Suprapubic skin (tissue), 4 donors: Measurements from ENCODE around the gene ETV3L. TPM values are rescaled to one million over a fixed set of nuclear protein-coding genes. Genes with fewer than 3 reads are reported as not detected.

ENCODE experiments used
- DNase-seq, 2 donors: peaks; one replicate each; pipeline ENCODE4 v3.0.0-alpha.2; 2019; ENCODE audit warnings: low spot score in 2 of 2
- H3K27ac ChIP-seq: fragments of 200-600 bp; sonication (generic); one replicate; pipeline ENCODE4 v1.5.1; 2019
- H3K27me3 ChIP-seq: fragments of 200-600 bp; sonication (generic); one replicate; pipeline ENCODE4 v1.5.1; 2019
- H3K36me3 ChIP-seq: fragments of 200-600 bp; sonication (generic); one replicate; pipeline ENCODE4 v1.5.1; 2019
- H3K4me1 ChIP-seq: fragments of 200-600 bp; sonication (generic); one replicate; pipeline ENCODE4 v1.5.1; 2019
- H3K4me3 ChIP-seq: fragments of 200-600 bp; sonication (generic); one replicate; pipeline ENCODE4 v1.5.1; 2019; ENCODE audit warnings: mild to moderate bottlenecking
- H3K9me3 ChIP-seq: fragments of 200-600 bp; sonication (generic); one replicate; pipeline ENCODE4 v1.5.1; 2019
- EP300 ChIP-seq: sonication (generic); formaldehyde crosslinking; IDR thresholded peaks from one replicate; pipeline ENCODE4 v1.6.1; 2017; ENCODE audit warnings: antibody characterized with exemption
- POLR2A ChIP-seq, 2 donors: fragments of 450-650 bp; IDR thresholded peaks; one replicate each; pipeline ENCODE4 v1.6.1; 2017; ENCODE audit warnings: antibody characterized with exemption in 2 of 2, mild to moderate bottlenecking in 2 of 2, moderate library complexity in 2 of 2
- POLR2AphosphoS5 ChIP-seq, 3 donors: sonication (generic); formaldehyde crosslinking; IDR thresholded peaks; one replicate each; pipeline ENCODE4 v1.6.1; 2017; ENCODE audit warnings: antibody characterized with exemption in 3 of 3
- WGBS: methylation state at CpG from one replicate; pipeline ENCODE4 v1.1.5; 2018; 5-methylcytosine and 5-hydroxymethylcytosine counted together
- total RNA-seq, 4 donors: library from RNA; depleted of rRNA; stranded (reverse); fragments of >200 nt; gene quantifications; one replicate each; pipeline ENCODE4 v1.1.0, GENCODE V29; 2016
- TF ChIP-seq, protein P1 (sequence below), 2 donors: fragments of 200-600 bp in 1 of 2; fragments of 450-650 bp in 1 of 2; sonication (generic) in 1 of 2; IDR thresholded peaks; one replicate each; pipeline ENCODE4 v1.5.1; 2016 to 2019; ENCODE audit warnings: antibody characterized with exemption in 2 of 2, mild to moderate bottlenecking in 1 of 2, moderate library complexity in 1 of 2

Gene ETV3L
- total RNA-seq, 4 donors from 2014 or later: not detected

DNA sequence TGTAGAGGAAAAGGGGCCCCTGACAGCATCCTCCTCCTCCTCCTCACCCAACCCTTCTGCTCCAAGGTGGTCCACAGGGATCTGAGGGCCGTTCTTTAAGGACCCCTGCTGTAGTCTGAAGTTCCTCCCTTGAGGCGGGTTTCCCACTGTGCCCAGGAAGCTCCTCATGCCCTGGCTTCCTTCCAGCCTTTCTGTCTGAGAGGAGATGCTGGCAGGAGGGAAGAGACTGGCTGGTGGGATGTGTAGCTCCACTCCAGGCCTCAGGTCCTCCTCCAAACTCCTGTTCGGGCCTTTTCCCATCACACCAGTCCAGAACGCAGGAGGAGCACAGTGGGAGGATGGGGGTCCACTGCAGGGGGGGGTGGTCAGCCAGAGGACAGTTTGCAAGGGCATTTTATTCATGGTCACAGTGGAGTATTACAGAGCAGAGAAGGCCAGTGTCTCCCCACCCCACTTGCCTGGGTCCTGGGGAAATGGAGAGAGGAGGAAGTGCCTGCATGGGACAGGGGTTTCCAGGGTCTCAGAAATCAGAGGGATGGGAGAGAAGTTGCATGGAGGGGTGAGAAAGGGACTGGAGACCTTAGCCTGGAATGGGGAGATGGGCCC, 7.8 kb downstream of the ETV3L start:
- Histone ChIP-seq H3K36me3 (no peaks in the 10 kb centered on the region), H3K4me3 (no peak overlapping the region), H3K9me3 (no peaks in the 10 kb centered on the region), H3K27me3 (no peaks in the 10 kb centered on the region), H3K4me1 (peaks cover 19% of the 10 kb centered on the region), H3K27ac (no peak overlapping the region)
- TF ChIP-seq POLR2A (IDR thresholded peaks at IDR 0.05) (no peak), POLR2AphosphoS5 (IDR thresholded peaks at IDR 0.05) (no peak), EP300 (no peak)
- TF ChIP-seq, protein P1, sequence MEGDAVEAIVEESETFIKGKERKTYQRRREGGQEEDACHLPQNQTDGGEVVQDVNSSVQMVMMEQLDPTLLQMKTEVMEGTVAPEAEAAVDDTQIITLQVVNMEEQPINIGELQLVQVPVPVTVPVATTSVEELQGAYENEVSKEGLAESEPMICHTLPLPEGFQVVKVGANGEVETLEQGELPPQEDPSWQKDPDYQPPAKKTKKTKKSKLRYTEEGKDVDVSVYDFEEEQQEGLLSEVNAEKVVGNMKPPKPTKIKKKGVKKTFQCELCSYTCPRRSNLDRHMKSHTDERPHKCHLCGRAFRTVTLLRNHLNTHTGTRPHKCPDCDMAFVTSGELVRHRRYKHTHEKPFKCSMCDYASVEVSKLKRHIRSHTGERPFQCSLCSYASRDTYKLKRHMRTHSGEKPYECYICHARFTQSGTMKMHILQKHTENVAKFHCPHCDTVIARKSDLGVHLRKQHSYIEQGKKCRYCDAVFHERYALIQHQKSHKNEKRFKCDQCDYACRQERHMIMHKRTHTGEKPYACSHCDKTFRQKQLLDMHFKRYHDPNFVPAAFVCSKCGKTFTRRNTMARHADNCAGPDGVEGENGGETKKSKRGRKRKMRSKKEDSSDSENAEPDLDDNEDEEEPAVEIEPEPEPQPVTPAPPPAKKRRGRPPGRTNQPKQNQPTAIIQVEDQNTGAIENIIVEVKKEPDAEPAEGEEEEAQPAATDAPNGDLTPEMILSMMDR (IDR thresholded peaks at IDR 0.05): no peak
- DNase-seq: peak in 1 of 2 donors; percentile 32
- 93% methylated on average over 4 of the region's 4 CpGs for WGBS

DNA sequence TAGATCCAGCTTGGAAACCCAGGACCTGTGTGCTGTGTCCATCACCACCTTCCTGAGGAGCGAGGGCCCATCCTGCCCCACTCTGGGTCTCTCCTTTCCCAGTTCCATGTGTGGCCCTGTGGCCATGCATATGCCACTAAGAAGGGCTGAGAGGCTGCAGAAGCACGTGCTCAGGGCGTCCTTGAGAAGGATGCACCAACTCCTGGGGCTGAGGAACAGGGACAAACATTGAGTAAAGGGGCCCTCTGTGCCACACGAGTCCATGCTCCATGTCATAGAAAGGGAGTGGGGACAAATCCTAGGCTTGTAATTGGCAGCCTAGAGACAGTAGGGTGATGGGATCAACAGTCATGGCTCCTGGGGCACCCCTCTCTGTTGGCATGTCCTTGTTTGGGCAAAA, 8.4 kb downstream of the ETV3L start:
- H3K4me1 ChIP-seq: peaks cover 19% of the 10 kb centered on the region
- WGBS: 86% methylated on average over 1 of the region's 4 CpGs
- no peaks in the 10 kb centered on the region for H3K36me3 ChIP-seq
- DNase-seq: no peak
- H3K9me3 ChIP-seq: no peaks in the 10 kb centered on the region
- TF ChIP-seq POLR2A (IDR thresholded peaks at IDR 0.05) (no peak), EP300 (no peak), POLR2AphosphoS5 (IDR thresholded peaks at IDR 0.05) (no peak)
- TF ChIP-seq, protein P1 (IDR thresholded peaks at IDR 0.05): no peak
- H3K27ac ChIP-seq: no peak overlapping the region
- H3K4me3 ChIP-seq: no peak overlapping the region
- no peaks in the 10 kb centered on the region for H3K27me3 ChIP-seq

DNA sequence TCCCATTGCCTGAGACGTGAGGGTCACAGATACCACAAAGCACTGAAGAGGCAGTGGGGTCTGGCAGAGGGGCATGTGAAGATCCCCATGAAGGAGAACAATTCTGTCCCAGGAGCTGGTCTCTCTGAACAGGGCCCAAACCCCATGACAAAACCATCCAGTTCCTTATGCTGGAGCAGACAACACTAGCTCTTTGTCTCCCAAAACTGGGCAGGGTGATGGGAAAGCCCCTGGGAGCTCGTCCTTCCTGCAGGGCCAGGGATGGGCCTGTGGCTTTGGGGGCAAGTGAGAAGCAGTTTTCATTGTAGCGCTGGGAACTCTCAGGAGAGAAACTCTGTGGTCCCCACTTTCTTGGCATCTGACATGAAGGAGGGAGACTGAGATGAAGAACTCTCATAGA, 8.8 kb downstream of the ETV3L start:
- no peak overlapping the region for H3K4me3 ChIP-seq
- 63% methylated on average over 3 of the region's 3 CpGs for WGBS
- no peaks in the 10 kb centered on the region for H3K36me3 ChIP-seq
- TF ChIP-seq POLR2A (IDR thresholded peaks at IDR 0.05): no peak
- TF ChIP-seq, protein P1 (IDR thresholded peaks at IDR 0.05): no peak
- TF ChIP-seq POLR2AphosphoS5 (IDR thresholded peaks at IDR 0.05): no peak
- H3K4me1 ChIP-seq: peaks cover 19% of the 10 kb centered on the region
- no peaks in the 10 kb centered on the region for H3K27me3 ChIP-seq
- H3K27ac ChIP-seq: no peak overlapping the region
- no peak for DNase-seq
- H3K9me3 ChIP-seq: no peaks in the 10 kb centered on the region

DNA sequence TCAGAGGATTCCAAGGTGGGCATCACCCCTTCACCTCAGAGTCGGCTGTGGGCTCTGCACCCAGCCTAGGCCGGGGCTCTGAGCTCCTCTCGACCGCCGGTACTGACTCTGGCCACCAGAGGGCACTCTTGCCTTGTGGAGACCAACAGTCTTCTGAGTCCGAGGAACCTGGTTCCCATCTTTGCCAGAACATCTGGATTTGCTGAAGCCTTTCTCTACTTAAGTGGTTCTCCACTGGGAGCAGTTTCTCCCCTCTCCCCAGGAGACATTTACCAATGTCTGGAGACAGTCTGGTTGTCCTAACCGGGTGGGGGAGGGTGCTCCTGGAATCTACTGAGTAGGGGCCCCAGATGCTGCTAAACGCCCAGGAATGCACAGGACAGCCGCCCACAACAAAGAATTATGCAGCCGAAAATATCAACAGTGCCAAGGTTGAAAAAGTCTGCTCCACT, 9.4 kb downstream of the ETV3L start:
- Histone ChIP-seq H3K4me1 (peaks cover 14% of the 10 kb centered on the region), H3K9me3 (no peaks in the 10 kb centered on the region), H3K36me3 (no peaks in the 10 kb centered on the region), H3K4me3 (no peak overlapping the region), H3K27ac (no peak overlapping the region), H3K27me3 (no peaks in the 10 kb centered on the region)
- peak; percentile 92 to 93 for DNase-seq
- no CpG with 5 or more reads among the region's 10 CpGs for WGBS
- TF ChIP-seq, protein P1 (IDR thresholded peaks at IDR 0.05): peak; percentile 90 to 91
- no peak for TF ChIP-seq POLR2A (IDR thresholded peaks at IDR 0.05)

DNA sequence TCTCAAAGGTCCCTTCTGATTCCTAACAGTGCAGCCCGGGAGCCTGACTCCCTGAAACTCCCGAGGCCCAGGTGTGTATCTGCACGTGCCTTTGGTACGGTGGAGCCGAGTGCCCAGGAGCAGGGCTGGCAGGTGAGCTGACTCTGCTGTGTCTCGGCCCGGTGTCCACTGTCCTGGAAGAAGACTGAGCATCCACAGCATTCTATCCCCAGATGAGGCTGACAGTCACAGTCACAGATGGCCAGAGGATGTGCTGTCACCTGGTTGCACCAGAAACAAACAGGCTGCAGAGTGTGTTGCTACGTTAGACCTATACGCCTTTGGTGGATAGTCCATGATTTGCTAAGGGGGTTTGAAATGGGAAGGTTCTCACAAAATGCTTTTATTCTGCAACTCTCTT, 9.8 kb downstream of the ETV3L start:
- Histone ChIP-seq H3K4me1 (peaks cover 10% of the 10 kb centered on the region), H3K9me3 (no peaks in the 10 kb centered on the region), H3K36me3 (no peaks in the 10 kb centered on the region), H3K27ac (no peak overlapping the region), H3K27me3 (no peaks in the 10 kb centered on the region), H3K4me3 (no peak overlapping the region)
- DNase-seq: peak in 1 of 2 donors; percentile 69
- 87% methylated on average over 9 of the region's 9 CpGs for WGBS
- no peak for TF ChIP-seq EP300
- TF ChIP-seq POLR2A (IDR thresholded peaks at IDR 0.05): no peak
- no peak for TF ChIP-seq POLR2AphosphoS5 (IDR thresholded peaks at IDR 0.05)
- TF ChIP-seq, protein P1 (IDR thresholded peaks at IDR 0.05): no peak
